Colonic mucosa (tissue), 4 donors: ENCODE measurements around the gene HOXC10. TPM values are rescaled to one million over a fixed set of nuclear protein-coding genes. Genes with fewer than 3 reads are reported as not detected.

Experiments used
- DNase-seq: peaks from one replicate; pipeline ENCODE4 v3.0.0-alpha.2; 2020
- H3K27ac ChIP-seq: fragments of 200-600 bp; one replicate; pipeline ENCODE4 v1.8.0; 2021
- H3K27me3 ChIP-seq: fragments of 200-600 bp; one replicate; pipeline ENCODE4 v1.8.0; 2021
- H3K36me3 ChIP-seq: fragments of 200-600 bp; one replicate; pipeline ENCODE4 v1.8.0; 2021
- H3K4me1 ChIP-seq: fragments of 200-600 bp; one replicate; pipeline ENCODE4 v1.8.0; 2021; ENCODE audit warnings: mild to moderate bottlenecking
- H3K4me3 ChIP-seq: fragments of 200-600 bp; one replicate; pipeline ENCODE4 v1.8.0; 2021
- H3K9ac ChIP-seq, 2 donors: one replicate each; pipeline ENCODE4 v1.7.0; 2013; ENCODE audit warnings: control low read depth in 2 of 2, low read depth in 2 of 2, low read length in 2 of 2
- H3K9me3 ChIP-seq: fragments of 200-600 bp; one replicate; pipeline ENCODE4 v1.8.0; 2021
- intact Hi-C: fragments of 100-400 bp; cut with DNase I; formaldehyde crosslinking; loops from one replicate; pipeline ENCODE4 v1.14.1; 2022
- total RNA-seq, 2 donors: library from RNA; stranded (reverse); fragmentation: NEBNext Ultra II Directional in 1 of 2; extraction: Animal tissue kit (Norgen Biotek cat#: 25700) in 1 of 2; gene quantifications; one replicate each; pipeline ENCODE4 v1.2.1, GENCODE V29; 2021
- TF ChIP-seq, protein P1 (sequence below): fragments of 200-600 bp; IDR thresholded peaks from one replicate; pipeline ENCODE4 v1.8.0; 2022; ENCODE audit warnings: antibody characterized with exemption, mild to moderate bottlenecking
- donor health status: healthy.
- donor health status: DM: no; HTN: no; CAD: no.
- donor health status: DM: no; HTN: no; CAD: no.

HOXC10 gene
- total RNA-seq, 2 donors from 2014 or later: not detected

DNA sequence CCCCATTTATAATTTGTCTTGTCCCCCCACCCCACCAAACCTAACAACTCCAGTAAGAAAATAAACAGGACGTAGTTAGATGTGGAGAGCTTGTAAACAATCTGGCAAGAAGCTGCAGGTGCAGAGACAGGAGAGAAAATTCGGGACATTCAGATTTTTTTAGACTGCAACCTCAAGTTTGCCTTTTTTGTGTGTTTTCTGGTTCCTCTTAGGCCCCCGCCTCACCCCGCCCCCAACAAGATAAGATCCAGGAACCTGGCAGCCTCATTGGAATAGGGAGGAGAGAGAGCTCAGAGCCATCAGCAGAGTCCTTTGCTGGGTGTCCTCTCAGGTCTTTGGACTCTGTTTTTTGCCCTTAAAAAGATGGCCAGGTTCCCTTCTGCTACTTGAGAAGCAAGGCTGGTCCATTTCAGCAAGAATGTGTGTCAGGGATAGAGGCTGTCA is 2.9 kb downstream of the HOXC10 start:
- Histone ChIP-seq H3K4me1 (no peaks in the 10 kb centered on the region), H3K9ac (no peak overlapping the region), H3K27me3 (peaks cover 96% of the 10 kb centered on the region), H3K9me3 (no peaks in the 10 kb centered on the region), H3K36me3 (no peaks in the 10 kb centered on the region), H3K4me3 (no peak overlapping the region), H3K27ac (no peak overlapping the region)
- TF ChIP-seq, protein P1, sequence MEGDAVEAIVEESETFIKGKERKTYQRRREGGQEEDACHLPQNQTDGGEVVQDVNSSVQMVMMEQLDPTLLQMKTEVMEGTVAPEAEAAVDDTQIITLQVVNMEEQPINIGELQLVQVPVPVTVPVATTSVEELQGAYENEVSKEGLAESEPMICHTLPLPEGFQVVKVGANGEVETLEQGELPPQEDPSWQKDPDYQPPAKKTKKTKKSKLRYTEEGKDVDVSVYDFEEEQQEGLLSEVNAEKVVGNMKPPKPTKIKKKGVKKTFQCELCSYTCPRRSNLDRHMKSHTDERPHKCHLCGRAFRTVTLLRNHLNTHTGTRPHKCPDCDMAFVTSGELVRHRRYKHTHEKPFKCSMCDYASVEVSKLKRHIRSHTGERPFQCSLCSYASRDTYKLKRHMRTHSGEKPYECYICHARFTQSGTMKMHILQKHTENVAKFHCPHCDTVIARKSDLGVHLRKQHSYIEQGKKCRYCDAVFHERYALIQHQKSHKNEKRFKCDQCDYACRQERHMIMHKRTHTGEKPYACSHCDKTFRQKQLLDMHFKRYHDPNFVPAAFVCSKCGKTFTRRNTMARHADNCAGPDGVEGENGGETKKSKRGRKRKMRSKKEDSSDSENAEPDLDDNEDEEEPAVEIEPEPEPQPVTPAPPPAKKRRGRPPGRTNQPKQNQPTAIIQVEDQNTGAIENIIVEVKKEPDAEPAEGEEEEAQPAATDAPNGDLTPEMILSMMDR: no peak
- DNase-seq: no peak
- intact Hi-C loops: no loop called here

DNA sequence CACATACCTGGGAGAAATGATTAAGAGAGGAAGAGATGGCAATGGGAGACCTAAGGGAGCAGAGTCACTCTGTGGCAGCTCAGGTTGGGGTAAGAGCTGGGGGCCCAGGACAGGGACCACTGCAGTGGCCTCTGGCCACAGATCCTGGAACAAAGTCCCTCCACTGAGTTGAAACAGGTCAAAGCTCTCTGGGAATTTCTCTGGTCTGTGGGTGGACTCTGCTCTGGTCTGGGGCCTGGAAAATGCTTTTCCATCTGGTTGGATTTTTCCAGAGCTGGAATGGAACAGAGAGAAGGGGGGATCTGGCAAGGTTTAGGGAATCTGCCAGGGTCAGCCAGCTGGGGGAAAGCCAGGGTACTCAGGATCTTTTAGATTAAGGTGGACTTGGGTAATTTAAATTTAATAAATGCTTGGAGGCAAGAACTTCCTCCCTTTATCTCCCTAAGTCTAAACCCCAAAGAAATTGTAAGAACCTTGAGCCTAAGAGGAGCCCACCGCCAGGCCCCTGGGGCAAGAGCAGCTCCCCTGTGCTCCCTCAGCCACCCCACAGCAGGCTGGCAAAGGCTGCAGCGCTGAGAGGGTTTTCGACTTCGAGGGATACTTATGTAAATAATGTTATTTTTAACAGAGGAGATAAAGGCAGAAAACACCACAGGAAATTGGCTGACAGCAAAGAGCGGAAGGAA is 3.7 kb downstream of the HOXC10 start:
- Histone ChIP-seq H3K4me1 (no peaks in the 10 kb centered on the region), H3K27ac (no peak overlapping the region), H3K9me3 (no peaks in the 10 kb centered on the region), H3K4me3 (no peak overlapping the region), H3K36me3 (no peaks in the 10 kb centered on the region), H3K9ac (no peak overlapping the region), H3K27me3 (peaks cover 96% of the 10 kb centered on the region)
- TF ChIP-seq, protein P1: no peak
- DNase-seq: no peak
- intact Hi-C loops: no loop called here

DNA sequence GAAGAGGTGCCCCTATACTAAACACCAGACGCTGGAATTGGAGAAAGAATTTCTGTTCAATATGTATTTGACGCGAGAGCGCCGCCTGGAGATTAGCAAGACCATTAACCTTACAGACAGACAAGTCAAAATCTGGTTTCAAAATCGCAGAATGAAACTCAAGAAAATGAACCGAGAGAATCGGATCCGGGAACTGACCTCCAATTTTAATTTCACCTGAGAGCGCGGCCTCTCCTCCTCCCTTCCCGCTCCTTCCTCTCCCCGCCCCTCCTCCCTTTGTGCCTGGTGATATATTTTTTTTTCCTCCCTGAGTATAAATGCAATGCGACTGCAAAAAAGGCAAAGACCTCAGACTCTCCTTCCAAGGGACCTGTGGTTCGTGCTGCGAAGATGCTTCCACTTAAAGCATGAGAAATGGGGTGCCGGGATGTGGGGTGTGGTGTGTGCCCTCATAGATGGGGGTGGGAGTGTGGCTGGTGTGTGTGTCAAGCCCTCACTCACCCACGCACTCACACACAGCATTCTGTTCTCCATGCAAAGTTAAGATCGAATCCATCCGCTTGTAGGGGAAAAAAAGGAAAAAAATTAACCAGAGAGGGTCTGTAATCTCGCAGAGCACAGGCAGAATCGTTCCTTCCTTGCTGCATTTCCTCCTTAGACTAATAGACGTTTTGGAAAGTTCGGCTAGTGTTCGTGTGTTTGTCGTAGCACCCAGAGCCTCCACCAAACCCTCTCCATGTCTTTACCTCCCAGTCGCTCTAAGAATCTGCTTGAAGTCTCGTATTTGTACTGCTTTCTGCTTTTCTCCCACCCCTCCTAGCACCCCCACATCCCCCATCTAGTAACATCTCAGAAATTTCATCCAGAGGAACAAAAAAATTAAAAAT is 4.5 kb downstream of the HOXC10 start:
- TF ChIP-seq, protein P1: no peak
- DNase-seq: no peak
- intact Hi-C loops: no loop called here
- Histone ChIP-seq H3K4me1 (no peaks in the 10 kb centered on the region), H3K27ac (no peak overlapping the region), H3K36me3 (no peaks in the 10 kb centered on the region), H3K4me3 (no peak overlapping the region), H3K9me3 (no peaks in the 10 kb centered on the region), H3K27me3 (peaks cover 96% of the 10 kb centered on the region), H3K9ac (no peak overlapping the region)

DNA sequence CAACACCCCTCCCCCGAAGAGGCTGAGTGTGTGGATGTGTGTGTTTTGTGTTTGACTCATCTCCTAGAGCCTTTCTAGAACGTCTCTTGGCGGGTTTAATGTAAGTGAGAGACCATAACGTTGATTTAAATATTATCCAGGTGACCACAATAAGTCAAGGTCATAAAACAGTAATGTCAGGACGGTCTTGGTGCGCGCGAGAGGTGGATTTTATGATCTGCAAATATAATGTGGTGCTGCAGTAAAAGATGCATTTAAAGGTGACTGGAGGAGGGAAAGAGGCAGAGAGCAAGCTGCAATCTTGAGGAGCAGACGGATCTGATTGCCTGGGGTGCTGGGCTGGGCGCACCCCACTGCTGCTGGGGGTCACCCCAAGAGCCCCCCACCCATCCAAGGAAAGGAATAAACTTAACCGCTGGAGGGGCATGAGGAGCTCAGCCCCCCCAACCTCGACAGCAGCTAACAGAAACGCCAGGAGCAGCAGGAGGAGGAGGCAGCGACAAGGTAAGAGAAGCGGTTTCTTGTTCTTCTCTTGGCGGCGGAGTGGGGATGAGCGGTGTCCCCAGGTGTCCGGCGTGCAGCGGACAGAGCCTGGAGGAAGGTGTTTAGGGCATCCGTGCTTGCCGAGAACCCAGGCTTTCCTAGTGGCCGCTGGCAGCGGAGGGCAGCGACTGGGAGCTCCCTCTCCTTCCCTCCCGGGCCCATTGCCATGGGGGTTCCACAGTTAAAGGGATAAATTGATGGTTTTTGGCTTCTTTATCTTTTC is 5.5 kb downstream of the HOXC10 start:
- Histone ChIP-seq H3K27ac (no peak overlapping the region), H3K27me3 (peaks cover 99% of the 10 kb centered on the region), H3K4me1 (peaks cover 5% of the 10 kb centered on the region), H3K4me3 (no peak overlapping the region), H3K36me3 (no peaks in the 10 kb centered on the region), H3K9me3 (no peaks in the 10 kb centered on the region), H3K9ac (no peak overlapping the region)
- no peak for DNase-seq
- intact Hi-C loops: no loop called here
- TF ChIP-seq, protein P1: no peak

DNA sequence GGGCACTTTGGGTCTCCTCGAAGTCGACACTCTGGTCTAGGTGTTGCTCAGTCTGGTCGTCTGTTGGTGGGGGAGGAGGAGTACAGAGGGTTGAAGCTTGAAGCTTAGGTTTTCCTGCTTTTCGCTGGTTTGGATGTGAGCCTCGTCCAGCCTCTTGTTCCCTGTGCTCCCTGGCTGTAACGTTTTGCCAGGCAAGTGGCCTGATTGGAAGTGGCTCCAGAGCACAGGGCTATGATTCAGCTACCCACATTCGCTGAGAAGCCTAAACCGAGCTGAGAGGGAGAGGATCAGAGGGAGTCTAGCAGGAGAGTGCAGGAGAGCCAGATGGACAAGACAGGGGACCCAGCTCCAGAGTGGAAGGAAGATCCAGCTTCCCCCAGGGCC is 6.1 kb downstream of the HOXC10 start:
- TF ChIP-seq, protein P1: no peak
- H3K27ac ChIP-seq: no peak overlapping the region
- DNase-seq: no peak
- H3K4me3 ChIP-seq: no peak overlapping the region
- intact Hi-C loops: no loop called here
- H3K9ac ChIP-seq: no peak overlapping the region
- H3K4me1 ChIP-seq: peaks cover 8% of the 10 kb centered on the region
- H3K9me3 ChIP-seq: no peaks in the 10 kb centered on the region
- H3K27me3 ChIP-seq: peaks cover 99% of the 10 kb centered on the region
- H3K36me3 ChIP-seq: no peaks in the 10 kb centered on the region
